H7 (cell line): Measurements from ENCODE around the gene SUCO. TPM values are rescaled to one million over a fixed set of nuclear protein-coding genes. Genes with fewer than 3 reads are reported as not detected.

Experiments used
- DNase-seq: peaks from one replicate; pipeline ENCODE4 v3.0.0; 2012
- H3K27me3 ChIP-seq: 2 replicates; pipeline ENCODE4 v1.6.0; 2011; ENCODE audit warnings: mild to moderate bottlenecking, low read length; ENCODE audit not compliant: control insufficient read depth, insufficient read depth
- H3K36me3 ChIP-seq: replicated peaks from 2 replicates; pipeline ENCODE4 v1.5.1; 2011; ENCODE audit warnings: low read length; ENCODE audit not compliant: control insufficient read depth, insufficient read depth
- H3K4me3 ChIP-seq: 2 replicates; pipeline ENCODE4 v1.5.1; 2011; ENCODE audit warnings: low read depth, mild to moderate bottlenecking, control low read depth, low read length, moderate library complexity; ENCODE audit not compliant: insufficient read depth
- total RNA-seq: library from RNA; depleted of rRNA; stranded (reverse); fragments of >200 nt; shearing (Covaris generic); gene quantifications from 2 replicates; pipeline ENCODE4 v1.2.3, GENCODE V29; 2014

The SUCO gene
- total RNA-seq, 1 experiment from 2014 or later: 32.7 TPM

DNA sequence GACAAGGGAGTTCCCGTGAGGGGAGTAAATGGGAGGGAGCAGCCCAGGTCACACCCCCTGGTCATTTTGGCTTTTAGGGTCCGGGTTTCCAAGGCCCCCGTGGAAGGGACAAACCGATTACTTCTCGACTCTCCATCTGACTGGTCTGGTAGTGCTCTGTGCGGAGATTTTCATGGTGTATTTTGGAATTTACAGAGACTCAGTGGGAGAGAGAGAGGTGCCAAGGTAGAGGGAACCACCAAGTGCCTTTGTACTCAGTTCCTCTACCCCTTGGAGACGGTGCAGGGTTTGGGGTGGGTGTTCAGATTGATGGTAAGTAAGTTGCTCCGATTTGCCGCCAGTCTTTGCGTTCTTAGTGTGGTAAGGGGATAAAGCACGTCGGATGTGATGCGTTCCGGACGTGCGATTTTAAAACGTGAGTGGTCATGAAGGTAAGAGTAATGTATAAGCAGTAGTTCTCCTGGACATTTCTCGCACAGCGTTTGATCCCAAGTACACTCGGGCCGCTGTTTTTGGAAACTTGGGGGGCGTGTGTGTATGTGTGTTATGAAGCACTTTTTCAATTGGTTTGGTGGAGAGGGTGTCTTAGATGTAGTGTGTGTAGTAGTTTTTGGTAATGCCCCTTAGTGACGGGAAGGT is 682 bp downstream of the SUCO start:
- Histone ChIP-seq H3K36me3 (no peaks in the 10 kb centered on the region), H3K4me3 (peak overlapping the region; percentile 93), H3K27me3 (no peaks in the 10 kb centered on the region; the same call in 1 of the 2 replicates)
- peak; percentile 4 for DNase-seq

DNA sequence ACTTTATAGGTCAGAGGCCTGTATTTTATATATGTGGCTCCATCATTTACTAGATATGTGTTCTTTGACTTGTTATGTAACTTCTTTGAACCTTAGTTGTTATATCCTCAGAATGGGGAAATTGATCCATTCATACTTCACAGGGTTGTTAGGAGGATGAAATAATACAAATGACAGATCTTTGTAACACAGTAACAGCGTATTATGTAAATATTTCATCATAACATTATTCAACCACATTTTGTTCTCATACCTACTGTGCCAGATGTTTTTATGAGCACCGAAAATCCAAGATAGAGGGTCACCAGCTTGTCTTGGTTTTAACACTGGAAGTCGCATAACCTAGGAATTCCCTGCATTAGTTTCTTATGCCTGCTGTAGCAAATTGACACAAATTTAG is 3.3 kb downstream of the SUCO start:
- Histone ChIP-seq H3K36me3 (no peaks in the 10 kb centered on the region), H3K4me3 (no peak overlapping the region), H3K27me3 (no peaks in the 10 kb centered on the region; the same call in 1 of the 2 replicates)
- DNase-seq: no peak

GRCh38 chr1:172537366-172537765 is 4.4 kb downstream of the SUCO start:
- no peak for DNase-seq
- Histone ChIP-seq H3K27me3 (no peaks in the 10 kb centered on the region), H3K36me3 (no peaks in the 10 kb centered on the region), H3K4me3 (no peak overlapping the region)

DNA sequence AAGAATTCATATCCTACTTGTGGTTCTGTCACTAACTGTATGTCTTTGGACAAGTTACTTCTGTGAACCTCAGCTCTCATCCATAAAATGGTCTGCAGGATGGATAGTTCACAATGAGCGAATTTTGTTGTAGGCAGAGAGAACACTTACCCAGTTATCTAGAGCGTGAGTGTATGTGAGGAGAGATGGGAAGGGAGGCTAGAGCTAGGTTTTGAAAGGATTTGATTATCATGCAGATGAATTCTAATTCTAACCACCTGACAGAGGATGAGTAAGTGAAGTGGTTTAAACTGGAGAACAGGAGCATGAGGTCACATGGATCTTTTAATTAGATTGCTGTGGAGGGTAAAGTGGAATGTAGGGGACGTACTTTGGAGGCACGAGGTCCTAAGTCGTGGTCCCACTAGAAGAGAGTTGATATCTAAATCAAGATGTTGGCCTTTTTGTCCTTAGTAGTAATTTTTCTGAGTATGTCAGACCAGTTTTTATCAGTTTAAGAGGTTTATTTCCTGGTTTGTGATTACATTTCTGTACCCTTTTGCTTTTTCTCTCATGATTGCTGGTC is 5.0 kb downstream of the SUCO start:
- H3K27me3 ChIP-seq: no peaks in the 10 kb centered on the region
- peak; percentile 58 for DNase-seq
- H3K4me3 ChIP-seq: no peak overlapping the region
- no peaks in the 10 kb centered on the region for H3K36me3 ChIP-seq

DNA sequence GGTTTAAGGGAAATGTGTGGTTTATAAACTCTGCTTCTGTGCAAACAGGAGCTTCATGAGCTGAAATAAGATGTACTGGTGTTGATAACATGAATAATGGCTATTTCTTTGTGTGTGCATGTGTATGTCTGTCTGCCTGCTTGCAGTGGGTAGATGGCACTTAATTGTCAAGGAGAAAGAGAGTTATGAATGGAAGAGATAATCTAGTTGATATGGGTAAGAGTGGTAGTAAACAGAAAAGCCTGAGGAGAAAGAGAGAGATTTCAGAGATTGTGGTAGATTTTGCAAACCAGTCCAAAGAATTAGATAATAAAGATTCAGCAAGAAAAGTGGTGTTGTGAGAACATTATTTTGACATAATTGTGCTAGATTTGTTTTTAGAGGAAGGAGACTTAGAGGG is 7.7 kb downstream of the SUCO start:
- Histone ChIP-seq H3K4me3 (no peak overlapping the region), H3K27me3 (no peaks in the 10 kb centered on the region), H3K36me3 (no peaks in the 10 kb centered on the region)
- DNase-seq: no peak

- DNase-seq: no peak
- H3K4me3 ChIP-seq: no peak overlapping the region
- no peaks in the 10 kb centered on the region for H3K36me3 ChIP-seq
- no peaks in the 10 kb centered on the region for H3K27me3 ChIP-seq
Observed at GRCh38 chr1:172544481-172545104, 11.6 kb downstream of the SUCO start.

DNA sequence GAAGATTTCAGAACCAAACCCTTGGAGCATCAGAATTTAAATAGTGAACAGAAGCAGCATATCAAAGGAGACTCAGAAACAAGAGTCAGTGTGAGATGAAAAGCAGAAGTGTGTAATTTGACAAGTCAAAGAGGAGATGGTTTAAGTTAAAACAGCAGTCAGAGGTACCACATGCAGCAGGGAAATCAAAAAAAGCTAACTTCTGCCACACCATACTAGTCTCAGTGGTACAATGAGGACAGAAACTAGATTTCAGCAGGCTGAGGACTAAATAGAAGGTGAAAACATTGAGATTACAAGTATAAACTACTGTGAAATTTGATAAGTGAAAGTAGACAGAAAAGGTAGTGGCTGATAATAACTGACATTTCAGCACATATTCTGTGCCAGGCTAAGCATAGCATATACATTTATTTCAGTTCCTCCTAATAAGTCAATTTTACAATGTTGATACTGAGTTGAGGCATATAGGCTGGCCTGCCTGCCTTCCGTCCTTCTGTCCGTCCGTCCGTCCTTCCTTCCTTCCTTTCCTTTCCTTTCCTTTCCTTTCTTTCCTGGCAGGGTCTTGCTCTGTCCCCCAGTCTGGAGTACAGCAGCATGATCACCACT is 12.6 kb downstream of the SUCO start:
- Histone ChIP-seq H3K27me3 (no peaks in the 10 kb centered on the region), H3K4me3 (no peak overlapping the region), H3K36me3 (no peaks in the 10 kb centered on the region)
- DNase-seq: no peak

- Histone ChIP-seq H3K27me3 (no peaks in the 10 kb centered on the region), H3K4me3 (no peak overlapping the region), H3K36me3 (no peaks in the 10 kb centered on the region)
- DNase-seq: no peak
Observed at GRCh38 chr1:172547071-172547470, 14.1 kb downstream of the SUCO start.

DNA sequence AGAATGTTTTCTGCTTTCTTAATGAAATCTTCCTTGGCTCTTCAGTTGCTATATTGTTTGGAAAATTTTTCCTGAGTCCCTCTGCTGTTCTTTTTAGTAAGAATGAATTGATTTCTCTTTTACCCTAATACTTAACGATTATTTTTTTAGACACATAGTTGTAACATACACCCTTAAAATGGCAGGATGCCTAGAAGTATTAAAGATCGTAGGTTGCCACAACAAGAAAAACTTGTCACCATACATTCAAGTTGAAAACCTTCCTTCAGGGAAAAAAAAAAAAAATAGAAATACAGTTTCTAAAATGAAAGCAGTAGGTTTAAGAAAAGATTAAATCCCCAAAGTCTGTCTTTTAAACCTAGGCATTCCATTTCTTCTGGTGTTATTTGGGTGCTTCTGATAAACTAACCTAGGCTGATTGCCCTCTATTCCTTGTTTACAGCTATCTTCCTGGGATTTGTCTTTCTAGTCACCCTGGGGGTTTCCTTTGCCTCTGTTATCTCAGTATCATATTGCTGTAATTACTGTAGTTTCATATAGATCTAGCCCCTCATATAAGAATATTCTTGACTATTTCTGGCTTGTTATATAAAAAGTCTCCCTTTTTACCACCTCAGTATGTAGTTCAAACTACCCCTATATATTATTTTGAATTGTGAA is 16.8 kb downstream of the SUCO start:
- no peak for DNase-seq
- H3K4me3 ChIP-seq: no peak overlapping the region
- no peaks in the 10 kb centered on the region for H3K36me3 ChIP-seq
- H3K27me3 ChIP-seq: no peaks in the 10 kb centered on the region

- no peaks in the 10 kb centered on the region for H3K36me3 ChIP-seq
- DNase-seq: no peak
- H3K4me3 ChIP-seq: no peak overlapping the region
- no peaks in the 10 kb centered on the region for H3K27me3 ChIP-seq
Observed at GRCh38 chr1:172551279-172551678, 18.3 kb downstream of the SUCO start.

DNA sequence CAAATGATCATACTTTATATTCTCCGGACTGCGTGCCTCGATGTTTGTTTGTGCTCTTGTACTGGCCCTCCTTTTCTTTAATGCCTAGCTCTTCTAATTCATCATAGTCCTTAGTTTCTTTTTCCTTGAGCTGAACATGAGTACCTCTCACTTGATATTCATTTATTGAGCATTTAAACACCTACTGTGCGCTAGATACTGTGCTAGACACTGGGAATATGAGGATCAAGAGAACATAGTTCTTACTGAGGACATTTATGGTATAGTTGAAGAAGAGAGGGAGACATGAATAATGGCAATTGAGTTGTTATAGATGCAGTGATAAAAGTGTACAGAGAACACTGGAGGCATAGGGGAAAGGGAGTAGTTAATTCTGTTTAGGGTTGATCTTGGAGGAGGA is 22.0 kb downstream of the SUCO start:
- no peak for DNase-seq
- peaks cover 1% of the 10 kb centered on the region for H3K36me3 ChIP-seq

DNA sequence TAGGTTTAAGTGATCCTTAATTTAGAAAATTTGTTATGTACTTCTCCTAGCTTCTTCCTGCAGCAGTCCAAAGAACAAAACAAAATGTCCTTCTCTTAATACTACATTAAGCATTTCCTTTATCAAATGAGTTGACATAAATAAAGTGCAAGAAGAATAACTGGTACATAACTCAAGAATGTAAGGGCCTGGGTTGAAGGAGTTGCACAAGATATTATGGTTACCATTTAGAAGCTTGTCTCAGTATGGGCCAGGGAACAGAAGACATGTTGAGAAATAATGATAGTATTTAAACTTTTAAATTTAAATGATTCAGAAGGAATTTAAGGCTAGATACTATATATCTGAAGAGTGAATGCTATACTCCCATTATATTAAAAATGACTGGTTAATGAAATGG is 23.5 kb downstream of the SUCO start:
- Histone ChIP-seq H3K27me3 (no peaks in the 10 kb centered on the region), H3K36me3 (peaks cover 1% of the 10 kb centered on the region), H3K4me3 (no peak overlapping the region)
- no peak for DNase-seq

More for the DNA sequence above, 22.0 kb downstream of the SUCO start:
- no peaks in the 10 kb centered on the region for H3K27me3 ChIP-seq
- no peak overlapping the region for H3K4me3 ChIP-seq

- Histone ChIP-seq H3K27me3 (no peaks in the 10 kb centered on the region), H3K4me3 (no peak overlapping the region), H3K36me3 (peaks cover 1% of the 10 kb centered on the region)
- no peak for DNase-seq
Observed at GRCh38 chr1:172557270-172557669, 24.3 kb downstream of the SUCO start.

GRCh38 chr1:172559572-172560210 is 26.7 kb downstream of the SUCO start:
- Histone ChIP-seq H3K27me3 (no peaks in the 10 kb centered on the region), H3K4me3 (no peak overlapping the region), H3K36me3 (peaks cover 3% of the 10 kb centered on the region)
- no peak for DNase-seq
